HEK293 (cell line): ENCODE data around the gene ZSCAN18.

Experiments used
- CTCF ChIP-seq: fragments of 450-650 bp; formaldehyde crosslinking; IDR thresholded peaks from 2 replicates; pipeline ENCODE4 v1.5.1; 2016; ENCODE audit warnings: missing biosample characterization, missing genetic modification characterization
- KLF10 ChIP-seq: fragments of 450-650 bp; IDR thresholded peaks from 2 replicates; pipeline ENCODE4 v1.5.1; 2018; ENCODE audit warnings: missing biosample characterization, mild to moderate bottlenecking, missing genetic modification characterization
- ZNF132 ChIP-seq: fragments of 450-650 bp; formaldehyde crosslinking; IDR thresholded peaks from 2 replicates; pipeline ENCODE4 v1.5.1; 2017; ENCODE audit warnings: missing biosample characterization, missing genetic modification characterization, borderline replicate concordance
- TF ChIP-seq, protein P1 (sequence below): fragments of 450-650 bp; formaldehyde crosslinking; IDR thresholded peaks from 2 replicates; pipeline ENCODE4 v1.5.1; 2016; ENCODE audit warnings: missing biosample characterization, missing genetic modification characterization

DNA sequence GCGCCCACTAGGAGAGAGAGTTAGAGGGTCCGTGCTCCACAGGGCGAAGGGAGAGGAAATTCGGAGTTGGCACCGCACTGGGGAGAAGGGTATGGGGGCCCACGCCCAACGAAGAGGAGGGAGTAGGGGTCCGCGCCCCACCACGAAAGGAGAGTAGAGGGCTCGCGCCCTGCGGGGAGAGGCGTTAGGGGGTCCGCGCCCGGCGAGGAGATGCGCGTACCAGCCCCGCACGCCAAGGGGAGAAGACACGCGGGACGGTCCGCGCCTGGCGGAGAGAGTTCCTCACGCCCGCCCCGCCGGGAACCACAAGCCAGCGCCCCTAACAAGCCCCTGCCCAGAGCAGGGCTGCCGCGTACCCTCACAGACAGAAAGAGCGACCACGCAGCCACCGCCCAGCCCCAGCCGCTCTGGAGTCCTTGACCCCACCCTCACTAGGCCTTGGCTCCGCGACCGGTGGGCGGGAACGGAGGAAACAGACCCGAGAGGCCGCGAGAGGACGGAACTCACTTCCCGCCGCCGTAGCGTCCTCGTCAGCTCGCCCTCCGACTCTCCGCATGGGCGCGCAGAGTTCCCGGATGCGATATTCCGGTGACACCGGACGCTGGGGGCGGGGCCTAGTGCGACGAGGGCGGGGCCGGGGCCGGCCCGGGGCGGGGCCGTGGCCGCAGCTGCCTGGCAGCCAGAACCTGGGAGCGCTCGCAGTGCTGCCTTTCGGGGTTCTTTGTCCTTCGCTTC, 20.0 kb upstream of the ZSCAN18 start:
- no peak for TF ChIP-seq KLF10 (tag by site-specific recombination)
- TF ChIP-seq CTCF (tag by site-specific recombination): no peak
- TF ChIP-seq, protein P1, sequence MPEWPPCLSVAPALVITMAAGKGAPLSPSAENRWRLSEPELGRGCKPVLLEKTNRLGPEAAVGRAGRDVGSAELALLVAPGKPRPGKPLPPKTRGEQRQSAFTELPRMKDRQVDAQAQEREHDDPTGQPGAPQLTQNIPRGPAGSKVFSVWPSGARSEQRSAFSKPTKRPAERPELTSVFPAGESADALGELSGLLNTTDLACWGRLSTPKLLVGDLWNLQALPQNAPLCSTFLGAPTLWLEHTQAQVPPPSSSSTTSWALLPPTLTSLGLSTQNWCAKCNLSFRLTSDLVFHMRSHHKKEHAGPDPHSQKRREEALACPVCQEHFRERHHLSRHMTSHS (tag by site-specific recombination): no peak
- no peak for TF ChIP-seq ZNF132
